ENCODE results near the gene CRIM1. TPM values are rescaled to one million over a fixed set of nuclear protein-coding genes. Genes with fewer than 3 reads are reported as not detected.

Gene CRIM1
- polyA plus RNA-seq, 2 of the 4 experiments (the other 2 are of a cell fraction) = 127 to 208 TPM

- peaks cover 30% of the 10 kb centered on the region for H3K4me1 ChIP-seq
- FAIRE-seq (no peak), DNase-seq (ENCODE audit: low read depth in 1 of 2, low spot score in 1 of 2) (no peak), ATAC-seq (no peak)
- ChIA-PET CTCF (interaction anchor here (0.7 to 2.1 kb wide), 6 partner anchors 15 to 909 kb away, joined by 3 to 7 read pairs (median 4); partner anchors contain the start of gene CRIM1), POLR2A (no interaction called here)
- H3K27ac ChIP-seq = peak overlapping the region in 1 of 2 experiments; percentile 78; a peak in 2 of 6 replicates
- no peak overlapping the region for H3K4me2 ChIP-seq
- H3K9me3 ChIP-seq = no peaks in the 10 kb centered on the region
- TF ChIP-seq HOXB5 (CRISPR knock-in tag; IDR thresholded peaks at IDR 0.05) = no peak
- TF ChIP-seq CTCF (IDR thresholded peaks at IDR 0.05) = no peak
- H3K4me3 ChIP-seq = no peak overlapping the region
Measured at GRCh38 chr2:36337354-36337753, 18.2 kb upstream of the CRIM1 start.

GRCh38 chr2:36338124-36338826 lies 17.3 kb upstream of the CRIM1 start:
- POLR2A ChIA-PET = no interaction called here
- FAIRE-seq = peak; percentile 28
- no peak overlapping the region for H3K4me3 ChIP-seq
- TF ChIP-seq FOXS1 (CRISPR knock-in tag; IDR thresholded peaks at IDR 0.05) (no peak), RAD21 (conservative IDR thresholded peaks at IDR 0.05 in 1 of 2, IDR thresholded peaks at IDR 0.05 in 1 of 2) (no peak), MAFK (IDR thresholded peaks at IDR 0.05; ENCODE audit: partially characterized antibody) (no peak), REST (IDR thresholded peaks at IDR 0.05) (no peak), USF2 (IDR thresholded peaks at IDR 0.05) (no peak), FOSL2 (IDR thresholded peaks at IDR 0.05) (no peak), FOSL2 (CRISPR knock-in tag; IDR thresholded peaks at IDR 0.05) (no peak), CHD4 (IDR thresholded peaks at IDR 0.05; ENCODE audit: borderline replicate concordance) (no peak), PHF8 (IDR thresholded peaks at IDR 0.05; ENCODE audit: borderline replicate concordance, low read depth) (no peak), RARB (CRISPR knock-in tag; IDR thresholded peaks at IDR 0.05) (no peak)
- peaks cover 30% of the 10 kb centered on the region for H3K4me1 ChIP-seq
- peak; percentile 16 to 51; a peak in 4 of 6 replicates for ATAC-seq
- WGBS (ENCODE audit: missing lambda C conversion rate) = 43% methylated on average over 3 of the region's 3 CpGs
- no peak for DNase-seq (ENCODE audit: low read depth in 1 of 2, low spot score in 1 of 2)
- peak overlapping the region; percentile 53 for H3K4me2 ChIP-seq
- CTCF ChIA-PET = interaction anchor here (0.7 to 2.1 kb wide), 8 partner anchors 13 to 910 kb away, joined by 3 to 7 read pairs (median 4); partner anchors contain the start of gene CRIM1
- H3K9me3 ChIP-seq = no peaks in the 10 kb centered on the region
- peak overlapping the region; percentile 21 to 78; a peak in 5 of 6 replicates for H3K27ac ChIP-seq

- CTCF ChIA-PET = interaction anchor here (2.1 kb wide), 2 partner anchors 14 to 16 kb away, joined by 7 read pairs; partner anchors contain the start of gene CRIM1
- peaks cover 30% of the 10 kb centered on the region for H3K4me1 ChIP-seq
- 2% methylated on average over 1 of the region's 1 CpG for WGBS (ENCODE audit: missing lambda C conversion rate)
- H3K4me3 ChIP-seq = no peak overlapping the region
- H3K9me3 ChIP-seq = no peaks in the 10 kb centered on the region
- ATAC-seq (peak; percentile 55 to 87; a peak in 4 of 6 replicates), FAIRE-seq (peak; percentile 86), DNase-seq (ENCODE audit: low read depth in 1 of 2, low spot score in 1 of 2) (peak in 1 of 2 experiments; percentile 48)
- POLR2A ChIA-PET = no interaction called here
- H3K27ac ChIP-seq = peak overlapping the region; percentile 21 to 78; a peak in 5 of 6 replicates
- peak overlapping the region; percentile 53 for H3K4me2 ChIP-seq
- peak; percentile 90; the same call in 1 of the 2 replicates for TF ChIP-seq GATA3 (IDR thresholded peaks at IDR 0.05; ENCODE audit: borderline replicate concordance)
- no peak for TF ChIP-seq HEYL (CRISPR knock-in tag; IDR thresholded peaks at IDR 0.05)
- no peak for TF ChIP-seq BCL3 (IDR thresholded peaks at IDR 0.05)
- TF ChIP-seq ESRRA (IDR thresholded peaks at IDR 0.05; ENCODE audit: borderline replicate concordance, low read length) = no peak
- TF ChIP-seq HMGXB4 (CRISPR knock-in tag; IDR thresholded peaks at IDR 0.05; ENCODE audit: borderline replicate concordance) = no peak
- no peak for TF ChIP-seq CTCF (IDR thresholded peaks at IDR 0.05)
- no peak for TF ChIP-seq RARB (CRISPR knock-in tag; IDR thresholded peaks at IDR 0.05)
- TF ChIP-seq TP53 (CRISPR knock-in tag; IDR thresholded peaks at IDR 0.05) = no peak
- TF ChIP-seq FOXS1 (CRISPR knock-in tag; IDR thresholded peaks at IDR 0.05) = no peak
Measured at GRCh38 chr2:36338827-36339145, 16.8 kb upstream of the CRIM1 start.
